Epidermal melanocyte (primary cell): ENCODE results near the gene COL26A1.
"Not testable (repeated sequence)": the region's sequence is repeated elsewhere in the genome, so short reads cannot be mapped to it uniquely, and the experiment has no call there.

Experiments
- DNase-seq: peaks from one replicate; pipeline ENCODE4 v3.0.0; 2011; ENCODE audit warnings: low spot score; ENCODE audit not compliant: insufficient read length

The COL26A1 gene

DNA sequence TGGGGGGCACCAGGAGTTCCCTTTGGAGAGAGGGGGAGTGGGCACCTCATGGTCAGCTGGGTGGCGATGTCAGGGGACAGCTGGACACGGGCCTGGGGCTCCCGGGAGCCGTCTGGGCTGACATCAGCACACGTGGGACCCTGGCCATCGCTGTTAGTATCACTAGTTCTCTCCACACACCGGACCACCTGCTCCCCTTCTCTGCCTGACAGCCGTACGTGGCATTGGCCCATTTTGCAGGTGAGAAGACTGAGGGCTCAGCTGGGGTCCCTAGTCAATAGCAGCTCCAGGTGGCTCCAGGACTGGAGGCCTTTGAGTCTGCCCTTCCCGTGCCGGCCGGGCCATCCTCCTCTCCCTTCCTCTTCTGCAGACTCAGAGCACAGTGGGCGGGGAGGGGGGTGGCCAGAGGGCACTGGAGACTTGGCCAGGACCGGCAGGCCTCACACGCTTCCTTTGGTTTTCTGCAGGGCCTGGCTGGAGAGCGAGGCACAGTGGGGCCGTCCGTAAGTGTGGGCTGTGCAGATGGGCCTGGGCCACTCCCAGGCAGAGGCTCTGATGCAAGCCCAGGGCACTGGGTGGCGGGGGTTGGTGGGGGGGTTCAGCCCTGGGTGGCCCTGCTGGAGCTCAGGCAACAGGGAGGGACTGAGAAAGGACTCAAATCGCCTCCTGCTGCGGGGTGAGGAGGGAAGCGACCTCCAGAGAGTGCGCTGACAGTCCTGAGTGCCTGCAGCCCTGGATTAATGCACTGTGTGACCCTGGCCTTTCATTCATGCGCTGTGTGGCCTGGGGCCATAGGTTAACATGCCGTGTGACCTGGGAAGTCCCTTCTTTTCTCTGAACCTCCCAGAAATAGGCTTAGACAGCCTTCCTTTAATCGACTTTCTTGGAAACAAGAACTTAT lies 188.2 kb downstream of the COL26A1 start:
- peak; percentile 50 for DNase-seq

GRCh38 chr7:101553018-101553770 lies 190.5 kb downstream of the COL26A1 start:
- no peak for DNase-seq

GRCh38 chr7:101553771-101554445 lies 191.2 kb downstream of the COL26A1 start:
- DNase-seq: no peak

GRCh38 chr7:101554584-101555268 lies 192.1 kb downstream of the COL26A1 start:
- DNase-seq: no peak

GRCh38 chr7:101555269-101555920 lies 192.7 kb downstream of the COL26A1 start:
- DNase-seq: no peak

- DNase-seq: no peak
Measured at GRCh38 chr7:101555921-101556275, 193.2 kb downstream of the COL26A1 start.

DNA sequence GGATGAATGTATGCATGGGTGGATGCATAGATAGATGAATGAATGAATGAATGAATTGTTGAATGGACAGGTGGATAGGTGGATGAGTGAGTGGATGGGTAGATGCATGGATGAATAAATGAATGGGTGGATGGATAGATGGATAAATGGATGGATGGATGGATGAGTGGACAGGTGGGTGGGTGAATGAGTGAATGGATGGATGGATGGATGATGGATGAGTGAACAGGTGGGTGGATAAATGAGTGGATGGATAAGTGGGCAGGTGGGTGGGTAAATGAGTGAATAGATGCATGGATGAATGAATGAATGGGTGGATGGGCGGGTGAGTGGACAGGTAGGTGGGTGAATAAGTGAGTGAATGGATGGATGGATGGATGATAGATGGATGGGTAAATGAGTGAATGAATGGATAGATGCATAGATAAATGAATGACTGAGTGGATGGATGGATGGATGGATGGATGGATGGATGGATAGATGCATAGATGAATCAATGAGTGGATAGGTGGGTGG lies 193.8 kb downstream of the COL26A1 start:
- no peak for DNase-seq

GRCh38 chr7:101557421-101557820 lies 194.7 kb downstream of the COL26A1 start:
- DNase-seq: no peak

- no peak for DNase-seq
Measured at GRCh38 chr7:101557978-101558741, 195.5 kb downstream of the COL26A1 start.

DNA sequence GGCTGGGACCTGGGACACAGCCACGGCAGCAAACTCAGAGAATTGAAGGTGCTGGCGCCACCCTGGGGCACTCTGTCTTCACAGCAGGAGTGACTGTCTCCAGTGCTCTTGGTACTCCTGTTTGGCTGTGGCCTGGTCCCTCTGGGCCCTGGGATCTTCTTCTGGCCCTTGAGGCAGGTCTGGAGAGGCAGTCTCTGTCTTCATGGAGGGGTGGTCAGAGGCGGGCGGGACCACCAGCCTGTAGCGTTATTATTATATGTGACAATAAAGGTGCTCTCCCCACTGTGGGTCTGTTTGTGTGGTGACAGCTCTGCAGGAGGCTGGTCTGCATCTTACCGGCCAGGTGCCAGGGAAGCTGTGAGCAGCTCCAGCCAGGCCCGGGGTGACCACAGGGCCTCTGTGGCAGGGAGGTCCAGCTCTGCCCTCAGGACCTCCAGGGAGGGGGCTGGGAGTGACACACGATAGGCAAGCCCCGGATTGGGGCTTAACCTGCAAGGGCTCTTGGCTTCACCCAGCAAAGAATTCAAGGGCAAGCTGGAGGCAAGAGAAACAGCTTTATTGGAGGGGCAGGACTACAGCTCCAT lies 196.2 kb downstream of the COL26A1 start:
- no peak for DNase-seq

DNA sequence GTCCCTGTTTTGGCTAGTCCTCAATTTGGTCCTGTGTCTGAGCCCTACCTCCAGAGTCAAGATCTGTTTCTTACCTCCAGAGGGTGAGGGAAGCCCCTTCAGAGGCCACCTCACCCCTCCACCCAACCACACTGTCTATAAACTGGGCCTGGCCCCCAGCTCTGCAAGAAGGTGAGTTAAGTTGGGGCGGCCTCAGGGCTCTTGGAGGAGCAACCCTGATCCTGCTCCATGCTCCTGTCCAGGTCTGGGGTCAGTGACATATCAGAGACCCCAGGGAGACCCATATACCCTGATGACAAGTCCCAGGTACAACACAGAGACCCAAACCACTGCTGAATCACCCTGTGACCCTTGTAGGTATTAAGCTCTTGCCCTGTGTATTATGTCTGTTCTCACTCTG lies 196.9 kb downstream of the COL26A1 start:
- DNase-seq: no peak

DNA sequence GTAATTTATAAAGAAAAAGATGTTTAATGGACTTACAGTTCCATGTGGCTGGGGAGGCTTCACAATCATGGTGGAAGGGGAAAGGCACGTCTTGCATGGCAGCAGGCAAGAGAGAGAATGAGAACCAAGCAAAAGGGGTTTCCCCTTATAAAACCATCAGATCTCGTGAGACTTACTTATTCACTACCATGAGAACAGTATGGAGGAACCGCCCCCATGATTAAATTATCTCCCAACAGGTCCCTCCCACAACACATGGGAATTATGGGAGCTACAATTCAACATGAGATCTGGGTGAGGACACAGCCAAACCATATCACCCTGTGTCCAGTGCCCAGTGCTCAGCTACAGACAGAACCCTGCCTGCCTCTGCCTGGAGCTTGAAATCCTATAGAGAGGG lies 197.3 kb downstream of the COL26A1 start:
- DNase-seq: not testable (repeated sequence)

DNA sequence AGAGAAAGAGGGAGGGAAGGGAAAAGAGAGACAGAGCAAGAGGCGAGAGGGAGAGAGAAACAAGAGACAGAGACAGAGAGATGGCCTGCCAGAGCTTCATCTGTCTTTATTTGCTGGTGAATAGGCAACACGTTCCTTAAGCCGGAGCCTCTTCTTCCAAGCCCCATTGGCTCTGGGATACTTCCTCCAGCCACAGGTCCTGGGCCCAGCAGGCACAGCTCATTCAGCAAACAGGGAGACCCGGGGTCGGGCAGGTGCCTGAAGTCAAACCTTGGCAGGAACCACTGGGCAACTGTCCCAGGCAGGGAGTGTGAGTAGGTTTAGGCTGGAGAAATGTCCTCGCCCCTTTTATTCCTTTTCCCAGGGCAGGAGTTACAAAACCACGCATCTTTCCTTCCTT lies 198.2 kb downstream of the COL26A1 start:
- no peak for DNase-seq

DNA sequence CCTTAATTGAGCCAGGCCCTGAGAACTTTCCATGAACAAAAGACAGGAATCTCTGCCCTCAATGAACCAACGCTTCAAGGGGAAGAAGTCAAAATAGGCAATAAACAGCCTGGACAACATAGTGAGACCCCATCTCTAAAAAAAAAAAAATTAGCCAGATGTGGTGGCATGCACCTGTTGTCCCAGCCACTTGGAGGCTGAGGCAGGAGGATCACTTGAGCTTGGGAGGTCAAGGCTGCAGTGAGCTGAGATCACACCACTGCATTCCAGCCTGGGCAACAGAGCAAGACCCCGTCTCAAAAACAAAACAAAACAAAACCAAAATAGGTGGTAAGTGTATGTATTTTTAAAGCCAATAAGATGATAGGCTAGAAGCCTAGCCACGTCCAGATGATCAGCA lies 198.6 kb downstream of the COL26A1 start:
- not testable (repeated sequence) for DNase-seq

DNA sequence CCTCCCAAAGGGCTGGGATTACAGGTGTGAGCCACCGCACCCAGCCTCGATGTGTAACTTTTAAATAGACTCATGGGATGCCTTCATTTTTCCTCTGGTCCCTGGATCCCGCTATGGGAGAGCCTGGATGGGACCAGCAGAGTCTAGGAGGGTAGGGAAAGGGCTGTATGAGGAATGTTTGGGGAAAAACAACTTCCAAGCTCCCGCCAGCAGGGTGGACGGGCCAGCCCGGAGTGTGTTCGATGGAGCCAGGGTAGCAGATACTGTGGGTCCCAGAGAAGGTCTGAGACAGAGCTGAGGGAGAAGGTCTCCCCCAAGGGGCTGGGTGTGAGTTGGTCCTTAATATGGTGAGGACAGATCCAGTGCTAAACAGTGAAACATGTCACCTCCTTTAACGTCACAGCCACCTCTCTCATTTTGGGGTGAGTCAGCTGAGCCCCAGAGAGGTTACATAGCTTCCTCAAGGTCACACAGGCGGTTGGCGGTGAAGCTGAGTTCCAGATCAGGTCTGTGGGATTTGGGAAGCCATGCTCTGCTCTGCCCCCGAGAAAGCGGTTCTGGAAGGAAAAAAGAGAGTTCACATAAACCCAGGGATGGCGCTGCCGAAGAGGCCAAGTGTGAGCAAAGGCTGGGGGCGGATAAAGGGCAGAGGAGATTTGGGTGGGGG lies 200.0 kb downstream of the COL26A1 start:
- DNase-seq: no peak

DNA sequence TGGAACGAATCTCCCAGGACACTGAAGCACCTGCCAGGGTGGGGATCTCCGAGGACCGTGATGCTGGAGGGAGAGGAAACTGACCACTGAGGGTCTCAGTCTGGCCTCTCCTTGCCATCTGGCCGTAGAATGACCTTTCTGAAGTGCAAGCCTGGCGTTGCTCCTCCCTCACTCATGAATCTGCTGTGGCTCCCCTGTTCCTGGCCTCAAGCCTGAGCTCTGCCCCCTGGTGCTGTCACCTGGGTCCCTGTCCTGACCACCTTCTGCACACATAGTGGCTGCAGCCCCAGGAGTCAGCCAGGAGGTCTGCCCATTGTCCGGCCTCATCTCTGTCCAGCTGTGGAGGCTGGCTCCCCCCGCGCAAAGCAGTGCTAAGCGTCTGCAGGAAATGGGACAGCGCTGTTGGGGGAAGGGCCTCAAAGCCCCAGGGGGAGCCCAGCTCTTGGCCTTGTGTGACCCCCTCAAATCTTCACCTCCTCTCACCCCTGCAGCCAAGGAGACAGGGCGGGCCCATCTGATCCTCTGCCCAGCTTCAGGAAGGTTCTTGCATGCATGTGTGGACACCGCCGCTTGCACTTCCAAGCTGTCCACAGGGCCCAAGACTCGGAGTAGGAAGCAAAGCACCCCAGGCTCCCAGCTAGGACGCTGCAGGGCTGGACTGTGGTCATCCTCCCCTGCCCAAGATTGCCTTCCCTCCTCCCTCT lies 200.7 kb downstream of the COL26A1 start:
- DNase-seq: no peak

GRCh38 chr7:101563943-101564777 lies 201.5 kb downstream of the COL26A1 start:
- no peak for DNase-seq
